SU-DHL-6 (cell line): ENCODE measurements around the gene EPS8.

Experiments
- H2AFZ ChIP-seq: fragments of 200-600 bp; sonication (generic); 2 replicates; pipeline ENCODE4 v1.6.1; 2014; ENCODE audit warnings: low read depth, mild to moderate bottlenecking, moderate library complexity, mixed read lengths, antibody characterized with exemption, low read length; ENCODE audit not compliant: severe bottlenecking
- H3F3A ChIP-seq: fragments of 200-600 bp; shearing (Covaris generic); 2 replicates; pipeline ENCODE4 v1.6.0; 2016; ENCODE audit warnings: antibody characterized with exemption, mild to moderate bottlenecking; ENCODE audit not compliant: insufficient read depth
- H3K27ac ChIP-seq: fragments of 200-600 bp; sonication (generic); 2 replicates; pipeline ENCODE4 v1.5.1; 2016; ENCODE audit warnings: low read depth, mild to moderate bottlenecking, low read length, moderate library complexity, mixed read lengths
- H3K27me3 ChIP-seq: fragments of 200-600 bp; sonication (generic), shearing (Covaris generic); 2 replicates; pipeline ENCODE4 v1.6.0; 2014; ENCODE audit warnings: mild to moderate bottlenecking, low read length
- H3K36me3 ChIP-seq: fragments of 200-600 bp; sonication (generic); 2 replicates; pipeline ENCODE4 v1.6.1; 2014; ENCODE audit warnings: mild to moderate bottlenecking, low read length, mixed read lengths
- H3K4me2 ChIP-seq: fragments of 300-600, 200-600 bp; shearing (Covaris generic), sonication (generic); 2 replicates; pipeline ENCODE4 v1.6.0; 2014; ENCODE audit warnings: low read length, low read depth, mild to moderate bottlenecking; ENCODE audit not compliant: poor library complexity, severe bottlenecking
- H3K4me3 ChIP-seq: fragments of 200-600 bp; sonication (generic); 2 replicates; pipeline ENCODE4 v1.5.1; 2014; ENCODE audit warnings: antibody characterized with exemption, low read length, mild to moderate bottlenecking, mixed read lengths; ENCODE audit not compliant: insufficient read depth, poor library complexity, severe bottlenecking
- H3K79me2 ChIP-seq: fragments of 200-600 bp; sonication (generic); 2 replicates; pipeline ENCODE4 v1.6.1; 2014; ENCODE audit warnings: mild to moderate bottlenecking, low read length, moderate library complexity; ENCODE audit not compliant: insufficient read depth
- H3K9ac ChIP-seq: fragments of 200-600 bp; sonication (generic); 2 replicates; pipeline ENCODE4 v1.7.0; 2014; ENCODE audit warnings: mild to moderate bottlenecking, low read length
- H3K9me2 ChIP-seq: fragments of 200-600 bp; sonication (generic); replicated peaks from 2 replicates; pipeline ENCODE4 v1.6.1; 2014; ENCODE audit warnings: low read length; ENCODE audit not compliant: insufficient read depth
- H3K9me3 ChIP-seq: fragments of 200-600 bp; sonication (generic); 2 replicates; pipeline ENCODE4 v1.6.1; 2014; ENCODE audit warnings: low read length, mixed read lengths; ENCODE audit not compliant: insufficient read depth
- H4K20me1 ChIP-seq: fragments of 200-600 bp; sonication (generic); 2 replicates; pipeline ENCODE4 v1.6.1; 2014; ENCODE audit warnings: low read depth, mild to moderate bottlenecking, antibody characterized with exemption, low read length, moderate library complexity, mixed read lengths
- CTCF ChIP-seq: fragments of 200-600 bp; sonication (generic); IDR thresholded peaks from one replicate; pipeline ENCODE4 v1.5.1; 2017; ENCODE audit warnings: antibody characterized with exemption, mild to moderate bottlenecking, low read length, moderate library complexity; ENCODE audit not compliant: insufficient read depth, poor library complexity, severe bottlenecking
- EZH2phosphoT487 ChIP-seq: fragments of 200-600 bp; sonication (generic), shearing (Covaris generic); conservative IDR thresholded peaks from 2 replicates; pipeline ENCODE4 v1.6.1; 2018; ENCODE audit warnings: mild to moderate bottlenecking, antibody characterized with exemption, low read length, moderate library complexity, mixed read lengths

The EPS8 gene

GRCh38 chr12:15629108-15629507 is 160.1 kb downstream of the EPS8 start:
- no peaks in the 10 kb centered on the region for H4K20me1 ChIP-seq
- H3K36me3 ChIP-seq, result no peaks in the 10 kb centered on the region
- no peaks in the 10 kb centered on the region for H3F3A ChIP-seq
- H3K9ac ChIP-seq, result no peak overlapping the region
- H3K79me2 ChIP-seq, result no peaks in the 10 kb centered on the region
- no peaks in the 10 kb centered on the region for H3K27me3 ChIP-seq
- H3K27ac ChIP-seq, result no peak overlapping the region
- no peak overlapping the region for H2AFZ ChIP-seq
- no peak overlapping the region for H3K4me3 ChIP-seq
- no peaks in the 10 kb centered on the region for H3K9me3 ChIP-seq
- no peak overlapping the region for H3K4me2 ChIP-seq
- TF ChIP-seq EZH2phosphoT487 (no peak), CTCF (no peak)
- no peaks in the 10 kb centered on the region for H3K9me2 ChIP-seq

DNA sequence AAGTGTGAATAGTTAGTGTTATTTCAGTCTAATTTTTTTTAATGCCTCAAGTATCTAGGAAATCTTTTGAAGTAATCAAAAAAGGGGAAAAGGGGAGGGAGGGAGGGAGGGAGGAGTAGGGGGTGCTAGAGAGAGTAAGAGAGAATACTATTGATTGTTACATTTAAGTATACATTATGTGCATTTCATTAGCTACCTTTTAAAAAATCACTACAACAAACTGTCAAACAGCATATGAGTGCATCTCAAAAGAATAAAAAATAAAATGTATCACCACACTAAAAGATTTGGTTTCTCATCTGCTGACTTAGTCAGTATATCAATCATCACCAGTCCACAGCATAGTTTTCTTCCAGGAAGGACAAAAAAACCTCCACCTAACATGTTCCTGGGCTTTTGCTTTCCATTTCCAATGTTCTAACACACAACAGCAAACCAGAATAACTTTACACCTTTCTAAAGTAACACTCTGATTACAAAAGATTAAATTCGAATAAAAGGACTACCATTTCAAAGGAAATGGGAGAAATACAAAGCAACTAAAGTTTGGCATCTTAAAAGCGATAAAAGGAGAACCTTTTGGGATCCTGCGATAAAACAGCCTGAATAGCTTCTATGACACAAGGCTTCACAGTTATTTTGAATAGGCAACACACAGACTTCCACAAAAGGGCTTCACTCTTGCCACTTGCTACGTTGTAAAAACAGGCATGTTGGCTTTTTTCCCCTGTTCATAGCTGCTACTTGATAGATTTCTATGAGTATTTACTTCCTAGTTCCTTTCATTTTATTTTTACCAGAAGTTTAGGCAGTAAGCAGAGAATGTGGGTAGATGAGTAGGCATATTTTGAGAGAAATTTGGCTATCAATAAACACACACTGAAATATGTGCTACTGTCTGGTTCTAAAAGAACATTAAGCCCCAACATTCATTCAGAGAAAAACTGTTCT is 160.9 kb downstream of the EPS8 start:
- Histone ChIP-seq H3K4me3 (no peak overlapping the region), H3K27ac (no peak overlapping the region), H3K4me2 (no peak overlapping the region), H2AFZ (no peak overlapping the region), H4K20me1 (no peaks in the 10 kb centered on the region), H3K9ac (no peak overlapping the region), H3K9me3 (no peaks in the 10 kb centered on the region), H3K79me2 (no peaks in the 10 kb centered on the region), H3K36me3 (no peaks in the 10 kb centered on the region), H3K9me2 (no peaks in the 10 kb centered on the region), H3K27me3 (no peaks in the 10 kb centered on the region), H3F3A (no peaks in the 10 kb centered on the region)
- TF ChIP-seq EZH2phosphoT487 (no peak), CTCF (no peak)

GRCh38 chr12:15625075-15625474 is 164.1 kb downstream of the EPS8 start:
- no peak overlapping the region for H3K4me2 ChIP-seq
- H4K20me1 ChIP-seq, result no peaks in the 10 kb centered on the region
- no peaks in the 10 kb centered on the region for H3F3A ChIP-seq
- no peak overlapping the region for H2AFZ ChIP-seq
- no peak overlapping the region for H3K9ac ChIP-seq
- no peaks in the 10 kb centered on the region for H3K79me2 ChIP-seq
- H3K36me3 ChIP-seq, result no peaks in the 10 kb centered on the region
- no peak overlapping the region for H3K4me3 ChIP-seq
- H3K27ac ChIP-seq, result no peak overlapping the region
- no peaks in the 10 kb centered on the region for H3K9me3 ChIP-seq
- H3K9me2 ChIP-seq, result no peaks in the 10 kb centered on the region
- TF ChIP-seq EZH2phosphoT487 (no peak), CTCF (no peak)
- H3K27me3 ChIP-seq, result no peaks in the 10 kb centered on the region
